Keratinocyte (primary cell): ENCODE results near the gene ZER1. TPM values are rescaled to one million over a fixed set of nuclear protein-coding genes. Genes with fewer than 3 reads are reported as not detected.
"Not testable (repeated sequence)": the region's sequence is repeated elsewhere in the genome, so short reads cannot be mapped to it uniquely, and the experiment has no call there.

Experiments
- DNase-seq: peaks from one replicate; pipeline ENCODE4 v3.0.0-alpha.2; 2011; ENCODE audit warnings: low read depth, missing footprints, low spot score
- FAIRE-seq: peaks from 2 replicates; lab custom pipeline; 2011; peaks lifted over from hg19 to GRCh38; lab: Jason Lieb, UNC
- H2AFZ ChIP-seq: 2 replicates; pipeline ENCODE4 v1.6.0; 2012; ENCODE audit warnings: low read length, control low read depth, inconsistent platforms; ENCODE audit not compliant: control insufficient read depth
- H3K27ac ChIP-seq: 2 replicates; pipeline ENCODE4 v1.5.1; 2011; ENCODE audit warnings: low read length; ENCODE audit not compliant: control insufficient read depth, insufficient read depth
- H3K27me3 ChIP-seq: 3 replicates; pipeline ENCODE4 v1.6.0; 2011; ENCODE audit warnings: low read length; ENCODE audit not compliant: control insufficient read depth, insufficient read depth; ENCODE audit errors: extremely low read depth
- H3K36me3 ChIP-seq, 2 experiments: 2 replicates in 1 of 2; 3 replicates in 1 of 2; pipeline ENCODE4 v1.5.1; 2011; ENCODE audit warnings: low read length in 2 of 2, mild to moderate bottlenecking in 1 of 2; ENCODE audit not compliant: control insufficient read depth in 2 of 2, insufficient read depth in 2 of 2; ENCODE audit errors: extremely low read depth in 1 of 2
- H3K4me1 ChIP-seq: 3 replicates; pipeline ENCODE4 v1.5.1; 2011; ENCODE audit warnings: low read length; ENCODE audit not compliant: control insufficient read depth, insufficient read depth; ENCODE audit errors: extremely low read depth
- H3K4me2 ChIP-seq: 3 replicates; pipeline ENCODE4 v1.6.0; 2011; ENCODE audit warnings: low read depth, low read length; ENCODE audit not compliant: control insufficient read depth, insufficient read depth; ENCODE audit errors: extremely low read depth
- H3K4me3 ChIP-seq, 3 experiments: fragments of 200-600 bp in 1 of 3; sonication (generic) in 1 of 3; 2 replicates in 2 of 3; 3 replicates in 1 of 3; pipeline ENCODE4 v1.5.1; 2011 to 2016; ENCODE audit warnings: low read length in 3 of 3, mild to moderate bottlenecking in 3 of 3, control low read depth in 2 of 3, inconsistent platforms in 1 of 3, low read depth in 1 of 3, mixed read lengths in 1 of 3, mixed run types in 1 of 3, moderate library complexity in 1 of 3; ENCODE audit not compliant: control insufficient read depth in 2 of 3, insufficient read depth in 2 of 3; ENCODE audit errors: extremely low read depth in 1 of 3
- H3K79me2 ChIP-seq: 2 replicates; pipeline ENCODE4 v1.6.0; 2012; ENCODE audit warnings: low read length; ENCODE audit not compliant: control insufficient read depth, insufficient read depth
- H3K9ac ChIP-seq: 3 replicates; pipeline ENCODE4 v1.6.0; 2011; ENCODE audit warnings: low read length; ENCODE audit not compliant: control insufficient read depth, insufficient read depth; ENCODE audit errors: extremely low read depth
- H3K9me1 ChIP-seq: 3 replicates; pipeline ENCODE4 v1.6.0; 2011; ENCODE audit warnings: low read length; ENCODE audit not compliant: control insufficient read depth, insufficient read depth; ENCODE audit errors: extremely low read depth
- H3K9me3 ChIP-seq: 2 replicates; pipeline ENCODE4 v1.5.1; 2012; ENCODE audit warnings: low read depth, low read length; ENCODE audit not compliant: control insufficient read depth
- H4K20me1 ChIP-seq: 3 replicates; pipeline ENCODE4 v1.6.0; 2011; ENCODE audit warnings: low read length; ENCODE audit not compliant: control insufficient read depth, insufficient read depth; ENCODE audit errors: extremely low read depth
- CTCF ChIP-seq, 3 experiments: IDR thresholded peaks in 1 of 3; conservative IDR thresholded peaks in 1 of 3; optimal IDR thresholded peaks in 1 of 3; 2 replicates in 2 of 3; 3 replicates in 1 of 3; pipeline versions ENCODE3 to v1.5.1; 2011; ENCODE audit warnings: low read length in 3 of 3, mild to moderate bottlenecking in 3 of 3, moderate library complexity in 2 of 3, control low read depth in 1 of 3, inconsistent platforms in 1 of 3; ENCODE audit not compliant: insufficient read depth in 2 of 3; ENCODE audit errors: extremely low read depth in 1 of 3
- EZH2 ChIP-seq: IDR thresholded peaks from one replicate; pipeline ENCODE4 v1.6.1; 2012; ENCODE audit warnings: inconsistent platforms, mild to moderate bottlenecking, low read length, moderate library complexity
- dilution Hi-C: fragments of 300-500 bp; cut with MboI; formaldehyde crosslinking; loops from one replicate; pipeline ENCODE4 v1.7.0; 2020; ENCODE audit warnings: low sequenced_read_pairs; ENCODE audit not compliant: extremely low pct_ligation_motif_present
- polyA plus RNA-seq, 5 experiments: library from polyadenylated mRNA; depleted of rRNA in 3 of 5; stranded (reverse) in 3 of 5; stranded (forward) in 1 of 5; unstranded in 1 of 5; fragments of >200 nt; gene quantifications; 1 replicate in 1 of 5; 2 replicates in 3 of 5; 3 replicates in 1 of 5; pipeline versions ENCODE4 v1.2.1 to v1.2.3, GENCODE V29; 2011 to 2012; ENCODE audit warnings: missing spikeins in 2 of 5, low read depth in 1 of 5, low replicate concordance in 1 of 5

ZER1 gene
- polyA plus RNA-seq, 1 donor (not counting 4 experiments of a cell fraction or from before 2014, with no cell fraction given), result 14.9 TPM

- DNase-seq (no peak), FAIRE-seq (no peak)
- no peaks in the 10 kb centered on the region for H3K79me2 ChIP-seq
- dilution Hi-C loops, result no loop called here
- no peak overlapping the region for H3K4me3 ChIP-seq
- H3K27ac ChIP-seq, result no peak overlapping the region
- TF ChIP-seq EZH2, result no peak
- H3K9ac ChIP-seq, result no peak overlapping the region
- no peaks in the 10 kb centered on the region for H3K9me1 ChIP-seq
- no peak overlapping the region for H3K4me2 ChIP-seq
- H3K36me3 ChIP-seq, result peaks cover 0 to 2% of the 10 kb centered on the region in 2 experiments
- no peaks in the 10 kb centered on the region for H3K27me3 ChIP-seq
- H3K4me1 ChIP-seq, result no peaks in the 10 kb centered on the region
- H3K9me3 ChIP-seq, result no peaks in the 10 kb centered on the region
- no peak overlapping the region for H2AFZ ChIP-seq
- no peaks in the 10 kb centered on the region for H4K20me1 ChIP-seq
Measured at GRCh38 chr9:128701227-128701854, 70.4 kb downstream of the ZER1 start.

- H3K79me2 ChIP-seq, DNase-seq, H3K4me2 ChIP-seq, H3K9me1 ChIP-seq, FAIRE-seq, H3K36me3 ChIP-seq, H3K9me3 ChIP-seq, dilution Hi-C loops, H3K4me3 ChIP-seq, H3K9ac ChIP-seq, H2AFZ ChIP-seq, H3K27ac ChIP-seq, H3K27me3 ChIP-seq, H4K20me1 ChIP-seq, H3K4me1 ChIP-seq: not testable (repeated sequence)
Measured at GRCh38 chr9:128699096-128699795, 72.5 kb downstream of the ZER1 start.

- DNase-seq (no peak), FAIRE-seq (no peak)
- Histone ChIP-seq H2AFZ (no peak overlapping the region), H3K4me1 (no peaks in the 10 kb centered on the region), H3K27me3 (no peaks in the 10 kb centered on the region), H3K4me2 (no peak overlapping the region), H3K9me1 (no peaks in the 10 kb centered on the region), H3K9me3 (no peaks in the 10 kb centered on the region), H3K27ac (no peak overlapping the region), H3K4me3 (no peak overlapping the region), H3K36me3 (peaks cover 4 to 21% of the 10 kb centered on the region in 2 experiments), H3K9ac (no peak overlapping the region), H4K20me1 (no peaks in the 10 kb centered on the region), H3K79me2 (peaks cover 5% of the 10 kb centered on the region)
- dilution Hi-C loops, result no loop called here
- no peak for TF ChIP-seq CTCF (optimal IDR thresholded peaks at IDR 0.05 in 1 of 3, IDR thresholded peaks at IDR 0.05 in 1 of 3, conservative IDR thresholded peaks at IDR 0.05 in 1 of 3; ENCODE audit: extremely low read depth in 1 of 3, insufficient read depth in 2 of 3, low read length in 3 of 3)
- no peak for TF ChIP-seq EZH2
Measured at GRCh38 chr9:128696923-128697707, 74.6 kb downstream of the ZER1 start.
